ENCODE measurements around the gene ARHGEF39.

DNA sequence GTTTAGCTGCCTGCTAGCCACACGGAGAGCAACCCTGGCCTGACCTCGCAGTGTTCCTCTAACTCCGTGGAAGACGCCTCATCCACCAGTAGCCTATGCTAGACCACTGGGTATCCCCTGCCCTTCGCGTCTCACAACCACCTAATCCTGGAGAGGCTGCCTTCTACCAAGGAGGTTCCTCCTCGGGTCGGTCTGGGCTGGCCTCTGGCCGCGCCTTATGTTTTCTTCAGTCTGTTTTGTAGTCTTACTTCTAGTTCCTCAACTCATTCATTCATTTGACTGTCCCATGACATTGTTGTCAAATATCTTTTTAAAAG is 26.3 kb upstream of the ARHGEF39 start:
- TF ChIP-seq, protein P1, sequence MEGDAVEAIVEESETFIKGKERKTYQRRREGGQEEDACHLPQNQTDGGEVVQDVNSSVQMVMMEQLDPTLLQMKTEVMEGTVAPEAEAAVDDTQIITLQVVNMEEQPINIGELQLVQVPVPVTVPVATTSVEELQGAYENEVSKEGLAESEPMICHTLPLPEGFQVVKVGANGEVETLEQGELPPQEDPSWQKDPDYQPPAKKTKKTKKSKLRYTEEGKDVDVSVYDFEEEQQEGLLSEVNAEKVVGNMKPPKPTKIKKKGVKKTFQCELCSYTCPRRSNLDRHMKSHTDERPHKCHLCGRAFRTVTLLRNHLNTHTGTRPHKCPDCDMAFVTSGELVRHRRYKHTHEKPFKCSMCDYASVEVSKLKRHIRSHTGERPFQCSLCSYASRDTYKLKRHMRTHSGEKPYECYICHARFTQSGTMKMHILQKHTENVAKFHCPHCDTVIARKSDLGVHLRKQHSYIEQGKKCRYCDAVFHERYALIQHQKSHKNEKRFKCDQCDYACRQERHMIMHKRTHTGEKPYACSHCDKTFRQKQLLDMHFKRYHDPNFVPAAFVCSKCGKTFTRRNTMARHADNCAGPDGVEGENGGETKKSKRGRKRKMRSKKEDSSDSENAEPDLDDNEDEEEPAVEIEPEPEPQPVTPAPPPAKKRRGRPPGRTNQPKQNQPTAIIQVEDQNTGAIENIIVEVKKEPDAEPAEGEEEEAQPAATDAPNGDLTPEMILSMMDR (IDR thresholded peaks at IDR 0.05; ENCODE audit: insufficient read depth, low read depth, low read length), result no peak
- no peak for TF ChIP-seq EZH2 (IDR thresholded peaks at IDR 0.05; ENCODE audit: insufficient read depth, low read length)
